HG03558 (cell line): Measurements from ENCODE around the gene NPTN.

Source experiments
- ATAC-seq: cut with Tn5 transposase; IDR thresholded peaks from one replicate; pipeline ENCODE4 v1.9.1; 2021; ENCODE audit warnings: moderate number of reproducible peaks; ENCODE audit not compliant: unreplicated experiment; ENCODE audit errors: extremely low read depth

Gene NPTN

GRCh38 chr15:73530649-73531048 is 102.5 kb downstream of the NPTN start:
- ATAC-seq, result no peak

- no peak for ATAC-seq
These were observed 105.6 kb downstream of the NPTN start for GRCh38 chr15:73527598-73527997.

GRCh38 chr15:73524919-73525318 is 108.3 kb downstream of the NPTN start:
- no peak for ATAC-seq

GRCh38 chr15:73522011-73522410 is 111.2 kb downstream of the NPTN start:
- no peak for ATAC-seq

GRCh38 chr15:73518876-73519733 is 114.1 kb downstream of the NPTN start:
- no peak for ATAC-seq

GRCh38 chr15:73518180-73518862 is 114.9 kb downstream of the NPTN start:
- no peak for ATAC-seq

- no peak for ATAC-seq
These were observed 115.6 kb downstream of the NPTN start for GRCh38 chr15:73517566-73517965.

- ATAC-seq, result no peak
These were observed 117.7 kb downstream of the NPTN start for GRCh38 chr15:73515527-73515926.
